Liver (tissue), 3 donors: ENCODE results near the gene CLDN16.

Experiments used
- HNF4G ChIP-seq: IDR thresholded peaks from 2 replicates; pipeline ENCODE4 v1.6.1; 2016; ENCODE audit warnings: antibody characterized with exemption
- RAD21 ChIP-seq, 2 donors: IDR thresholded peaks; 2 replicates each; pipeline ENCODE4 v1.6.1; 2016; ENCODE audit warnings: antibody characterized with exemption in 2 of 2, mild to moderate bottlenecking in 2 of 2
- TAF1 ChIP-seq: conservative IDR thresholded peaks from 2 replicates; pipeline ENCODE4 v1.6.1; 2016; ENCODE audit warnings: antibody characterized with exemption, mild to moderate bottlenecking
- TF ChIP-seq, protein P1 (sequence below): fragments of 150-350 bp; IDR thresholded peaks from 2 replicates; pipeline ENCODE4 v1.5.1; 2017; ENCODE audit warnings: improper control_type of control experiment, low read depth, low read length; ENCODE audit not compliant: missing input control
- TF ChIP-seq, protein P2 (sequence below): IDR thresholded peaks from 2 replicates; pipeline ENCODE4 v1.6.1; 2016; ENCODE audit warnings: antibody characterized with exemption
- TF ChIP-seq, protein P3 (sequence below): IDR thresholded peaks from 2 replicates; pipeline ENCODE4 v1.6.1; 2016; ENCODE audit warnings: antibody characterized with exemption, mild to moderate bottlenecking
- donor health status: healthy.
- donor health status: healthy.

DNA sequence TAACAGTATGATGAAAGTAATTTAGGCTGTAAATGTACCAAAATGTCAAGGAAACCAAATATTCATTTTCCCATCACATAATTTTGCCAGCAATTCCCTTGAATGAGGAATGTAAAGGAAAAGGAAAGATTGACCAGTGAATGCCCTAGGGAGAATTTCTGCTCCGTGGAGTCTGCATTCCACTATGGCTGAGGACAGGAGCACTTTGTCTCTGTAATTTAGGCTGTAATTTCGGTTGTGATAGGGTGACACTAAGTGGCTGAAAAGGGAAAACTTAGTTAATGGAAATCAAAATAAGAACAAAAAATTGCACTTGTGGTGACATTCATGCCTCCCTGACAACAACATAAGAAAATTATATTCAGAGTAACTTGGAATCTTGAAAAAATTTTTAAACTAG is 70.1 kb downstream of the CLDN16 start:
- TF ChIP-seq, protein P1, sequence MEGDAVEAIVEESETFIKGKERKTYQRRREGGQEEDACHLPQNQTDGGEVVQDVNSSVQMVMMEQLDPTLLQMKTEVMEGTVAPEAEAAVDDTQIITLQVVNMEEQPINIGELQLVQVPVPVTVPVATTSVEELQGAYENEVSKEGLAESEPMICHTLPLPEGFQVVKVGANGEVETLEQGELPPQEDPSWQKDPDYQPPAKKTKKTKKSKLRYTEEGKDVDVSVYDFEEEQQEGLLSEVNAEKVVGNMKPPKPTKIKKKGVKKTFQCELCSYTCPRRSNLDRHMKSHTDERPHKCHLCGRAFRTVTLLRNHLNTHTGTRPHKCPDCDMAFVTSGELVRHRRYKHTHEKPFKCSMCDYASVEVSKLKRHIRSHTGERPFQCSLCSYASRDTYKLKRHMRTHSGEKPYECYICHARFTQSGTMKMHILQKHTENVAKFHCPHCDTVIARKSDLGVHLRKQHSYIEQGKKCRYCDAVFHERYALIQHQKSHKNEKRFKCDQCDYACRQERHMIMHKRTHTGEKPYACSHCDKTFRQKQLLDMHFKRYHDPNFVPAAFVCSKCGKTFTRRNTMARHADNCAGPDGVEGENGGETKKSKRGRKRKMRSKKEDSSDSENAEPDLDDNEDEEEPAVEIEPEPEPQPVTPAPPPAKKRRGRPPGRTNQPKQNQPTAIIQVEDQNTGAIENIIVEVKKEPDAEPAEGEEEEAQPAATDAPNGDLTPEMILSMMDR = peak; percentile 6
- TF ChIP-seq, protein P2, sequence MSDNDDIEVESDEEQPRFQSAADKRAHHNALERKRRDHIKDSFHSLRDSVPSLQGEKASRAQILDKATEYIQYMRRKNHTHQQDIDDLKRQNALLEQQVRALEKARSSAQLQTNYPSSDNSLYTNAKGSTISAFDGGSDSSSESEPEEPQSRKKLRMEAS = no peak
- TF ChIP-seq HNF4G (no peak), TAF1 (no peak), RAD21 (IDR thresholded peaks at IDR 0.05) (peak; percentile 53 to 57)
- TF ChIP-seq, protein P3, sequence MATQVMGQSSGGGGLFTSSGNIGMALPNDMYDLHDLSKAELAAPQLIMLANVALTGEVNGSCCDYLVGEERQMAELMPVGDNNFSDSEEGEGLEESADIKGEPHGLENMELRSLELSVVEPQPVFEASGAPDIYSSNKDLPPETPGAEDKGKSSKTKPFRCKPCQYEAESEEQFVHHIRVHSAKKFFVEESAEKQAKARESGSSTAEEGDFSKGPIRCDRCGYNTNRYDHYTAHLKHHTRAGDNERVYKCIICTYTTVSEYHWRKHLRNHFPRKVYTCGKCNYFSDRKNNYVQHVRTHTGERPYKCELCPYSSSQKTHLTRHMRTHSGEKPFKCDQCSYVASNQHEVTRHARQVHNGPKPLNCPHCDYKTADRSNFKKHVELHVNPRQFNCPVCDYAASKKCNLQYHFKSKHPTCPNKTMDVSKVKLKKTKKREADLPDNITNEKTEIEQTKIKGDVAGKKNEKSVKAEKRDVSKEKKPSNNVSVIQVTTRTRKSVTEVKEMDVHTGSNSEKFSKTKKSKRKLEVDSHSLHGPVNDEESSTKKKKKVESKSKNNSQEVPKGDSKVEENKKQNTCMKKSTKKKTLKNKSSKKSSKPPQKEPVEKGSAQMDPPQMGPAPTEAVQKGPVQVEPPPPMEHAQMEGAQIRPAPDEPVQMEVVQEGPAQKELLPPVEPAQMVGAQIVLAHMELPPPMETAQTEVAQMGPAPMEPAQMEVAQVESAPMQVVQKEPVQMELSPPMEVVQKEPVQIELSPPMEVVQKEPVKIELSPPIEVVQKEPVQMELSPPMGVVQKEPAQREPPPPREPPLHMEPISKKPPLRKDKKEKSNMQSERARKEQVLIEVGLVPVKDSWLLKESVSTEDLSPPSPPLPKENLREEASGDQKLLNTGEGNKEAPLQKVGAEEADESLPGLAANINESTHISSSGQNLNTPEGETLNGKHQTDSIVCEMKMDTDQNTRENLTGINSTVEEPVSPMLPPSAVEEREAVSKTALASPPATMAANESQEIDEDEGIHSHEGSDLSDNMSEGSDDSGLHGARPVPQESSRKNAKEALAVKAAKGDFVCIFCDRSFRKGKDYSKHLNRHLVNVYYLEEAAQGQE = no peak
